Measurements from ENCODE around the gene OPN5.

- TF ChIP-seq, protein P1, sequence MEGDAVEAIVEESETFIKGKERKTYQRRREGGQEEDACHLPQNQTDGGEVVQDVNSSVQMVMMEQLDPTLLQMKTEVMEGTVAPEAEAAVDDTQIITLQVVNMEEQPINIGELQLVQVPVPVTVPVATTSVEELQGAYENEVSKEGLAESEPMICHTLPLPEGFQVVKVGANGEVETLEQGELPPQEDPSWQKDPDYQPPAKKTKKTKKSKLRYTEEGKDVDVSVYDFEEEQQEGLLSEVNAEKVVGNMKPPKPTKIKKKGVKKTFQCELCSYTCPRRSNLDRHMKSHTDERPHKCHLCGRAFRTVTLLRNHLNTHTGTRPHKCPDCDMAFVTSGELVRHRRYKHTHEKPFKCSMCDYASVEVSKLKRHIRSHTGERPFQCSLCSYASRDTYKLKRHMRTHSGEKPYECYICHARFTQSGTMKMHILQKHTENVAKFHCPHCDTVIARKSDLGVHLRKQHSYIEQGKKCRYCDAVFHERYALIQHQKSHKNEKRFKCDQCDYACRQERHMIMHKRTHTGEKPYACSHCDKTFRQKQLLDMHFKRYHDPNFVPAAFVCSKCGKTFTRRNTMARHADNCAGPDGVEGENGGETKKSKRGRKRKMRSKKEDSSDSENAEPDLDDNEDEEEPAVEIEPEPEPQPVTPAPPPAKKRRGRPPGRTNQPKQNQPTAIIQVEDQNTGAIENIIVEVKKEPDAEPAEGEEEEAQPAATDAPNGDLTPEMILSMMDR (IDR thresholded peaks at IDR 0.05): no peak
- TF ChIP-seq POLR2AphosphoS5 (IDR thresholded peaks at IDR 0.05): no peak
- no peak for TF ChIP-seq EP300 (IDR thresholded peaks at IDR 0.05)
- TF ChIP-seq POLR2A (IDR thresholded peaks at IDR 0.05; ENCODE audit: low read depth): no peak
Observed at GRCh38 chr6:47844881-47845280, 63.0 kb downstream of the OPN5 start.

Data from esophagus muscularis mucosa (tissue), 4 donors.